Pulmonary artery endothelial cell (primary cell): ENCODE data around the gene COL9A3. TPM values are rescaled to one million over a fixed set of nuclear protein-coding genes. Genes with fewer than 3 reads are reported as not detected.

Experiments
- DNase-seq: peaks from one replicate; pipeline ENCODE4 v3.0.0-alpha.2; 2011; ENCODE audit warnings: low read depth, low spot score
- total RNA-seq: library from RNA; depleted of rRNA; stranded (reverse); fragments of >200 nt; gene quantifications from 2 replicates; pipeline ENCODE4 v1.2.3, GENCODE V29; 2014

The COL9A3 gene
- total RNA-seq, 1 donor from 2014 or later, result 0.20 TPM

DNA sequence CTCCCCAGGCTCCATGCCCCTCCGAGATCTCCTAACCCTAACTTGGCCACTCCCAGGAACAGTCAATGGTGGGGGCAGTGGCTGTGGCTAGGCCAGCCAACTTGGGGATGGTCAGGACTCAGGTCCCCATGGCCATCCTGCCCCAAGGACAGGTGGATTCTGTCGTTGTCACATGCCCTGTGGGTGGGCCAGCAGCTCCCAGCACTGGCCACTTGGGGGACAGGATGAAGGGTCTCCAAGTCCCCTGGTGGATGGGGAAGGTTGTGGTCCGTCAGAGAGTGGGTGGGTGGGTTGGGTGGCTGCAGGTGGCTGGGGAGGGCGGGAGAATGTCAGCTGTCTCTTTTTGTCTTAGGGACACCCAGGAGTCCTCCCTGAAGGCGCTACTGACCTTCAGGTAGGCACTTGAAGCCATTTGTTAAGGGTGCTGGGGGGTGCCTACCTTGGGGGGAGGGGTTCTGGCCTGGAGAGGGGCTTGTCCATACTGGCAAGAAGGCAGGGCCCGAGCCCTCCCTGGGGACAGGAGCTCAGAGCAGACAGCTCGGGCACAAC, 5.5 kb downstream of the COL9A3 start:
- no peak for DNase-seq

DNA sequence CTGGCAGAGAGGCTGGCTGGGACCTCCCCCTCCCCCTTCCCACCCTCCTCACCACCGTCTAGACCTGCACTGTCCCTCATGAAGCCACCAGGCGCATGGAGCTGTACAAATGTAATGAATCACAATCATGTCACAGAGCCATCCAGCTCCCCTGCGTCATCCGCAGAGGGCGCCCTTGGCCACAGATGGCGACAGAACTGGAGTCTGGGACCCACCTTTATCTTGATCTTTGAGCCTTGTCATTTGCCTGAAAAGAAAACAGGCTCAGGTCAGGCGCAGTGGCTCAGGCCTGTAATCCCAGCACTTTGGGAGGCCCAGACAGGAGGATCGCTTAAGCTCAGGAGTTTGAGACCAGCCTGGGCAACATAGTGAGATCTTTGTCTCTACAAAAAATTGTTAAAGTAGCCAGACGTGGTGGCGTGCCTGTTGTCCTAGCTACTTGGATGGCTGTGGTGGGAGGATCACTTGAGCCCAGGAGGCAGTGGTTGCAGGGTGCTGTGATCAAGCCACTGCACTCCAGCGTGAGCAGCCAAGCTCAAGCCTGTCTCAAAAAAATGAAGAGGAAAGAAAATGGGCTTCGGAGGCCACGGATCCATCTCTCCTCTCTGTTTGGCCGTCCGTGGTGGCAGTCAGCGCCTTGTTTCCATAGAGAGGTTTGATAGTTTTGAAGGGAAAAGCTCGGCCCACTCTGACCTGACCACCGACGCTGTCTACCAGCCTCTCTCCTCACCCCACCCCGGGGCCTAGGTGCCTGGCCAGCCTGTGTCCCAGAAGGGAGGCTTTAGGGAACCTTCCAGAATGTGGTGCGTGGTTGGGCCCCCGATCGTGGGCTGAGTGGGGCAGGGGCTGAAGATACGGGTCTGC, 6.2 kb downstream of the COL9A3 start:
- DNase-seq, result no peak

DNA sequence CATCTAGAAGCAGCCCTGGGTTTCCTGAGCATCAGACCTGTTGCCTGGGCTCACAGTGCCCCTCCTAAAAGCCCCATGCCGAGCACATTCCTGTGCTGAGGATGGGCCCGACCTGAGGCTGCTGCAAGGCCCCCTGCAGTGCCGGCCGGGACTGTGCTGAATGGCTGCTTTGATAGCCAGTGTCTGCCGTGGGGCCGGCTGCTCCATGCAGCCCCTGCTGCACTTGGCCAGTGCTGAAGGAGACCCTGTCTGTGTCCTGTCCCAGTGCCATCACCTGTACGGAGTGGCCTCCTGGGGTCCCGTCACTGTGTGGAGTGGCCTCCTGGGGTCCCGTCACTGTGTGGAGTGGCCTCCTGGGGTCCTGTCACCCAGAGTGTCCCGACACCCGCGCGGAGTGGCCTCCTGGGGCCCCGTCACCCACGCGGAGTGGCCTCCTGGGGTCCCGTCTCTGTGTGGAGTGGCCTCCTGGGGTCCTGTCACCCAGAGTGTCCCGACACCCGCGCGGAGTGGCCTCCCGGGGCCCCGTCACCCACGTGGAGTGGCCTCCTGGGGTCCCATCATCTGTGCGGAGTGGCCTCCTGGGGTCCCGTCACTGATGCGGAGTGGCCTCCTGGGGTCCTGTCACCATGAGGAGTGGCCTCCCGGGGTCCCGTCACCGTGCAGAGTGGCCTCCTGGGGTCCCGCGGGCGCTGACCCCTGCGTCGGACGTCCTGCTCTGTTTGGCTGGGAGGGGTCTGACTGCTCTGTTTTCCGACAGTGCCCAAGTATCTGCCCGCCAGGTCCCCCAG, 7.0 kb downstream of the COL9A3 start:
- no peak for DNase-seq

DNA sequence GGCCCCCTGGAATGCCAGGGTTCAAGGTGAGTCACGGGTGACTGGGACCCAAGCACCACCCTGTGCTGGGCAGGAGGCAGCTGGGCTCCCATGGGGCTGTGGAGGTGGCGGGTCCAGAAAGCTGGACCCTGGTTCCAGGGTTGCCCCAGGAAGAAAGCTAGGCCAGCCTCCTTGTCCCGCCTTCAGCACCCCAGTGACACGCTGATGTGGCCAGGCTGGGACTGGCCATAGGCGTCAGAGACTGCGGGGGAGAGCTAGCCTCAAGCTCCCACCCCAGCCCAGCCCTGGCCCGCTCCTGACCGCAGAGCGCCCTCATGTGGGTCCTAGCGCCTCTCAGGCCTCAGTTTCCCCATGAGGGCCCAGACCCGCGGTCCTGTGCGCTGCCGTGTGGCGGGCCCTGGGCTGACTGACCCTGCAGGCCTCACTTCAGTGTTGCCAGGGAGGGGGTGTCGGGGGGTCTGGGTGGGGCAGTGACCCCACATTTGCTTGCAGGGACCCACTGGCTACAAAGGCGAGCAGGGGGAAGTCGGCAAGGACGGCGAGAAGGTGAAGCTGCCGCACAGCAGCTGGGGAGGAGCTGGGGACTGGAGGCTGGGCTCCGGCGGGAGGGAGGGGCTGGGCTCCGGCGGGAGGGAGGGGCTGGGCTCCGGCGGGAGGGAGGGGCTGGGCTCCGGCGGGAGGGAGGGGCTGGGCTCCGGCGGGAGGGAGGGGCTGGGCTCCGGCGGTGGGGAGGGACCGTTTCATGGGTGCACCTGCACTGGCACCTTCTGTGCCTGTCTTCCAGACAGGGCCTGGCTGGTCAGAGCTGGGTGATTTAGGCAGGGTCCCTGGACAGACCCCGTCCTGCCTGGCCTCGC, 7.9 kb downstream of the COL9A3 start:
- DNase-seq, result no peak

DNA sequence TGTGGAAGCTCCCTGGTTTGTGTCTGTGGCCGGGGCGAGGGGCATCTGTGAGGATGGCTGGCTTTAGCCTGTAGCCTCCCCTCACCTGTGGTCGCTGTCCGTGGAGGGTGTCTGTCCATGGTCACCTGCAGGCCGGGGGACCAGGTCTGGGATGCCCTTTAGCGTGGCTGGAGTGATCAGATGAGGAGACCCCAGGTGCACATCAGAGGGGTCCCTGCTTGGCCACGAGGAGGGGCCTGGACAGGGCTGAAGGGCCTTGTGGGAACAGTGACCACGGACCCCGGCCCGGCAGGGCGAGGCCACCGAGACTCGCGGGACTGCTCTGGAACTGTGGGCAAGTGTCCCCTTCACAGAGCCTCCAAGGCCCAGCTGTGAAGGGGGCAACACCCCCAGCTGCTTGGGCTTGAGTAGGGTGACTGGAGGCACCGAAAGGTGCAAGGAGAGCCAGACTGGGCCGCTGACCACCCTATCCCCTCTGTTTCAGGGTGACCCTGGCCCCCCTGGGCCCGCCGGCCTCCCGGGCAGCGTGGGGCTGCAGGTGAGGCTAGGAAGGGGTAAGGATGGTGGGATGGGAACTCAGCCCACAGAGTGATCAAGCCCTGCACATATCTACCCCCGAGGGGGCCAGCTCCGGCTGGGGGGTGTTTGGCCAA, 8.6 kb downstream of the COL9A3 start:
- DNase-seq, result no peak

DNA sequence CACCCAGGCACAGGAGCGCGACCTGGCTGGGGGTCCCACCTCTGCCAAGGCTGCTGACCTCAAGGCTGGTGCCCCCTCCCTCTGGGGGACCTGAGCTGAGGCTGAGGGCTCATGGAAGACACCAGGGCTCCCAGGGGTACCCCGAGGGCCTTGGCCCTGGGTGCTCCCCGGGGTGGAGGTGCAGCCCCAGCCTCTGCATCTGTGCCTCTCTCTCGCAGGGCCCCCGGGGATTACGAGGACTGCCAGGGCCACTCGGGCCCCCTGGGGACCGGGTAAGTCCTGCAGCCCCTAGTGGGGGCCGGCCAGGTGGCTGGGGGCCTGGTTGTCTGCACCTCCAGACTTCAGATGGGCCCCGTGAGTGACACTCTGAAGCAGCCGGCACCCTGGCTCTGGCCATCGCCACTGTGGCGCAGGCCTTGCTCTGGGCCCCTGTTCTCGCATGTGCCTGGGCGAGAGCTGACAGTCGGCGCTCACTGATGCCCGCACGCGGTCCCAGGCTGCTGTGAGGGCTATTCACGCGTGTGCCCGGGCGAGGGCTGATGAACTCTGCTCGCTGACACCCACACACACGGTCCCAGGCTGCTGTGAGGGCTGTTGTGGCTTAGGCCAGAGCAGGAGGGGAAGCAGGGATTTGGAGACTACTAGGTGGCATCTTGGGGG, 9.3 kb downstream of the COL9A3 start:
- DNase-seq, result no peak

DNA sequence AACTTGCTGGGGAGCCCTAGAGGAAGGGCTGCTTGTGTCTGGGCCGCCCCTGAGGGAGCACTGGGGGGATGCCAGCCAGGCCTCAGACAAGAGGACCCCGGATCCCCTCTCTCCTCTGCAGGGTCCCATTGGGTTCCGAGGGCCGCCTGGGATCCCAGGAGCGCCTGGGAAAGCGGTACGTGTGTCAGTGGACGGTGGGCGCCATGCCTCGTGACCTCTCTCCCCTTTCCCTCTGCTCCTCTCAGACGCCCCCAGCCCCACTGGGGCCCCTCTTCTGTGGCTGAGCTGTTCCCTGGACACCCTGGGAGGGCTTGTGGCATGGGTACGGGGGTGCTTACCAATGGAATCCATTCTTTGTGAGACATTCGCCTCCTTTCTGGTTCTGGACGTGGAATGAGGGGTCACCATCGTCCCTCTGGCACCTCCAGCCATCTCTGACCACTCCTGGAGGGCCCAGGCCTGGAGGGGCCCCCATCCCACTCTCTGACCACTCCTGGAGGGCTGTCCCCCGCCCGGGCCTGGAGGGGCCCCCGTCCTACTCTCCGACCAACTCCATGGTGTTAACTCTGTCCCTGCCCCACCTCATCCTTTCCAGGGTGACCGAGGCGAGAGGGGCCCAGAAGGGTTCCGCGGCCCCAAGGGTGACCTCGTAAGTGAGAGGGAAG, 9.9 kb downstream of the COL9A3 start:
- DNase-seq, result no peak

- no peak for DNase-seq
Observed at GRCh38 chr20:62827311-62828038, 10.6 kb downstream of the COL9A3 start.

- DNase-seq, result no peak
Observed at GRCh38 chr20:62828051-62828450, 11.2 kb downstream of the COL9A3 start.

GRCh38 chr20:62828511-62829230, 11.8 kb downstream of the COL9A3 start:
- no peak for DNase-seq

DNA sequence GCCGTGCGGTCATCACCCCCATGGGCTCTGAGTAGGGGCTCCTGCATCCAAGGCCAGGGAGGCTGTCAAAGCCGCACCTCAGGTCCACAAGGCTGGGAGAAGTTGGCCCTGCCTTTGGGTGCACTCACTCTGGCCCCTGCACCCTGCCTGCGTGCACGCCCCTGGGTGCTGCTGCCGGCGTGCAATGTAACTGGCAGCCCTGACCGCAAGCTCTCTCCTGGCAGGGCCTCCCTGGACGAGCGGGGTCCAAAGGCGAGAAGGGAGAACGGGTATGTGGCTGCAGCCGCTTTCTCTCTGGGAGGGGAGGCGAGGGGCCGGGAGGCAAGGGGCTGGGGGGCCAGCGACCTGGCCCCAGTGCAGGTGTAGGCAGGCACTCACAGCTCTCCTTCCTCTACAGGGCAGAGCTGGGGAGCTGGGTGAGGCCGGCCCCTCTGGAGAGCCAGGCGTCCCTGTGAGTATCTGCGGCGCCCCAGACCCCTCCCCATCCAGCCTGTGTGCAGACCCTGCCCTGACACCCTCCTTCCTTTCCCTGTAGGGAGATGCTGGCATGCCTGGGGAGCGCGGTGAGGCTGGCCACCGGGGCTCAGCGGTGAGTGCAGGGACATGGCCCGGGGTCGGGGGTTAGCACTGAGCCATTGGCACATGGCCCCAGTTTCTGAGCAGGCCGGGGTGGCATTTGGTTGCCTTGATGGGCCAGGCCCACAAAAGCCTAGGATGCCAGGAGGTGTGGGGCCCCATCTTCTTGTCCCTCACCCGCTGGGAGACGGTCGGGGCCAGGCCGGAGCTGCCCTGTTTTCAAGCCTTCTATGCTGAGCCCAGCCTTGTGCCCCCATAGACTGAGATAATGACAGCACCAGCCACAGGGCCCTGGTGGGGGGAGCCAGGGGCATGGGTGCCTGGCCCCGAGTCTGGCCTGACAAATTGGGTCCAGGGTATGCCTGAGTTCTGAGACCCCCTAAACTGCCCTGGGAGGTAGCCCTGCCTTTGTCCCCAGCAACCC, 12.7 kb downstream of the COL9A3 start:
- DNase-seq, result no peak

- DNase-seq, result no peak
Observed at GRCh38 chr20:62830251-62830650, 13.4 kb downstream of the COL9A3 start.

DNA sequence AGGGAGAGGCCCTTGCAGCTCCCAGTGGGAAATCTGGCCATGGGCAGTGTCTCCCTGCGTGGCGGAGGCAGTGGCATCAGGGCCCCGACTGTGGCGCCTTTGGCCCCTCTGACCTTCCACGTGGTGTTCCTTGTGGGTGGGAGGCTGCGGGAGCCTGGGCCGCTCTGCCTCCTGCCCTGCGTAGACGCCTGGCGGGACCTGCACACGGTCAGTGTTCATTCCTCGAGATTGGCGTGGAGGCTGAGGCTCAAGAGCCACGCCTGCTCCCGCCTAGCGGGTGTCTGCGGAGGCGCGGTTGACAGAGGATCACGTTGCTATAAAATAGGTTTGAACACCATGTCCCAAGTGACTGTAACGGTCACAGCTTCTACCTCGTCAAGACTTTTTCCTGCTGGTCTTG, 14.0 kb downstream of the COL9A3 start:
- no peak for DNase-seq

GRCh38 chr20:62831361-62831788, 14.5 kb downstream of the COL9A3 start:
- no peak for DNase-seq

- DNase-seq, result no peak
Observed at GRCh38 chr20:62831854-62832211, 15.0 kb downstream of the COL9A3 start.

DNA sequence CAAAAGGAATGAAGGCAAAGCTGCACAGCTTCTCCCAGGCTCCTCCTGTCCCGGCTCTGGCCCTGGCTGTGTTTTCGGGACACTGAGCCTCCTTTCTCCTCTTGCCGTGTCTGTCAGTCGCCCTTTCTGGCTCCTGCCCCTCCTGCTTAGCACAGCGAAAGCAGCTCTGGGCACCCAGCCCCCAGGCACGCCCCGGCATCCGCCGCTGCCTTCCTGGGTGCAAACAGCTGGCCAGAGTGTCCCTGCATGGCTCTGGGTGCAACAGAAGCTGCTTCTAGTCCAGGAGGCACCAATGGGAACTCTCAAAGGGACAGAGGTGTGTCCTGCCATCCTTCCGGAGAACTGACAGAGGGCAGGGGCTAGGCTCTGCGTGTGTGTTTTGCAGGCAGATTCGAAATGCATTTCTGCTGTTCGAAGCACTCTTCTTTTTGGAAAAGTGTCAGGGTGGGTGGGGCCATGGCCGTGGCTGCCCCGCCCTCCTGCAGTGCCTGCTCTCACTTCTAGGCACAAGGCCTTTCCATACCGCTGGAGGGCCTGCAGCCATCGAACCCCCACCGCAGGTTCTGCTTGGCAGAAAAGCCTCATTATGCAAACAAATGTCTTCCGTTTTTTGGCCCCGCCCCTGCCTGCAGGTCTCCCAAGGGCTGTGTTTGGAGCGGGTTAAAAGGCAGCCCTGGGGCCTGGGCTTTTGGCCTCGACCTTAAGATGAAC, 15.5 kb downstream of the COL9A3 start:
- no peak for DNase-seq

DNA sequence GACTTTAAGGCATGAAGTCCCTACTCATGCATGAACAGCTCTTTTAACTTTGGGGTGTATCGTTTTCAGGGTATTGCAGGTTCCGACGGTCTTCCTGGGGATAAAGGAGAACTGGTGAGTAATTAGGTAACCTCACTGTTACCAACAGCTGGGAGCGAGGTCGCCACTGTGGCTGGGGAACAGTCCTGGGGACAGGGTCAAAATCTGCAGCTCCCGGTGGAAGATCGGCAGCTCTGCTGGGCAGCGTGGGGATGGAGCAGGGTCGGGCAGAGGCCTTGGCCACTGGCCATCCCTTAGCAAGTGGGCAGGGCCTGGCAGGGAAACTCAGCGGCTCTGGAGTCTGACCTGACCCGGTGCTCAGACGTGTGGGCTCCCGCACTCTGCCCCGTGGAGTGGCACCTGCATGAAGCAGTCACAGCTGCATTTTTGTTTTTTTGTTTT, 16.1 kb downstream of the COL9A3 start:
- no peak for DNase-seq
